ENCODE results near the gene CDC20.
A peak's percentile ranks its signal among the peaks of the same experiment; 100 is the strongest.

CDC20 gene

DNA sequence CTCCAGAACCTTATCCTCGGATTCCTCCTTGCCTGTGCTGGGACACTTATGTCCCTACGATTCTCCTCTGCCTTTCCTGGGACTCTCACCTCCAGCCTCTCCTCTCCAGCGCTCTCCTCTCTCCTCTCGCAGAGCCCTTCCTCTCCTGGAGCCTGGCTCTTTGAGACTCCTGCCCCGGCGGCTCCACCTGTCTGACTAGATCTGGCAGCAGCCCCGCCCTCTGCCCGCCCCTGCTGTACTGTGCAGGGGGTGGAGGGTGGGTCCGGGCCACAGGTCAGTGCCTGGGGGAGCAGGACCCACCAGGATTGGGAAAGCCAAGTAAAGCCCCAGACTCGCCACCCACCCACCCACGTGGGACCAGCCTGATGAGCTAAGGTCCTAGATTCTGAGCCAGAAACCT lies 7.4 kb downstream of the CDC20 start:
- Histone ChIP-seq H2AFZ (ENCODE audit: low read length) (no peak overlapping the region), H3K79me2 (ENCODE audit: insufficient read depth, low read length) (peaks cover 54% of the 10 kb centered on the region), H3K9me3 (ENCODE audit: insufficient read depth, low read depth, low read length) (no peaks in the 10 kb centered on the region), H3K4me3 (ENCODE audit: low read length, poor library complexity, severe bottlenecking) (peak overlapping the region; percentile 95), H3K9me2 (replicated peaks; ENCODE audit: low read depth, low read length) (no peaks in the 10 kb centered on the region), H3F3A (ENCODE audit: low read depth) (0 out of 2 replicates have a peak, but pooled peaks cover 2% of the 10 kb centered on the region), H3K36me3 (ENCODE audit: insufficient read depth, low read length) (peaks cover 34% of the 10 kb centered on the region), H4K20me1 (ENCODE audit: insufficient read depth, low read length, poor library complexity, severe bottlenecking) (peaks cover 27% of the 10 kb centered on the region), H3K9ac (ENCODE audit: low read depth, low read length, poor library complexity, severe bottlenecking) (peak overlapping the region; percentile 92), H3K4me2 (ENCODE audit: low read depth, low read length, poor library complexity, severe bottlenecking) (peak overlapping the region; percentile 83), H3K27me3 (ENCODE audit: insufficient read depth, low read length, poor library complexity, severe bottlenecking) (no peaks in the 10 kb centered on the region), H3K4me1 (ENCODE audit: insufficient read depth, low read length, poor library complexity, severe bottlenecking) (peaks cover 31% of the 10 kb centered on the region)
- TF ChIP-seq, protein P1, sequence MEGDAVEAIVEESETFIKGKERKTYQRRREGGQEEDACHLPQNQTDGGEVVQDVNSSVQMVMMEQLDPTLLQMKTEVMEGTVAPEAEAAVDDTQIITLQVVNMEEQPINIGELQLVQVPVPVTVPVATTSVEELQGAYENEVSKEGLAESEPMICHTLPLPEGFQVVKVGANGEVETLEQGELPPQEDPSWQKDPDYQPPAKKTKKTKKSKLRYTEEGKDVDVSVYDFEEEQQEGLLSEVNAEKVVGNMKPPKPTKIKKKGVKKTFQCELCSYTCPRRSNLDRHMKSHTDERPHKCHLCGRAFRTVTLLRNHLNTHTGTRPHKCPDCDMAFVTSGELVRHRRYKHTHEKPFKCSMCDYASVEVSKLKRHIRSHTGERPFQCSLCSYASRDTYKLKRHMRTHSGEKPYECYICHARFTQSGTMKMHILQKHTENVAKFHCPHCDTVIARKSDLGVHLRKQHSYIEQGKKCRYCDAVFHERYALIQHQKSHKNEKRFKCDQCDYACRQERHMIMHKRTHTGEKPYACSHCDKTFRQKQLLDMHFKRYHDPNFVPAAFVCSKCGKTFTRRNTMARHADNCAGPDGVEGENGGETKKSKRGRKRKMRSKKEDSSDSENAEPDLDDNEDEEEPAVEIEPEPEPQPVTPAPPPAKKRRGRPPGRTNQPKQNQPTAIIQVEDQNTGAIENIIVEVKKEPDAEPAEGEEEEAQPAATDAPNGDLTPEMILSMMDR (conservative IDR thresholded peaks at IDR 0.05; ENCODE audit: low read length), result no peak
- no peak for TF ChIP-seq EZH2phosphoT487 (IDR thresholded peaks at IDR 0.05; ENCODE audit: borderline replicate concordance)

DNA sequence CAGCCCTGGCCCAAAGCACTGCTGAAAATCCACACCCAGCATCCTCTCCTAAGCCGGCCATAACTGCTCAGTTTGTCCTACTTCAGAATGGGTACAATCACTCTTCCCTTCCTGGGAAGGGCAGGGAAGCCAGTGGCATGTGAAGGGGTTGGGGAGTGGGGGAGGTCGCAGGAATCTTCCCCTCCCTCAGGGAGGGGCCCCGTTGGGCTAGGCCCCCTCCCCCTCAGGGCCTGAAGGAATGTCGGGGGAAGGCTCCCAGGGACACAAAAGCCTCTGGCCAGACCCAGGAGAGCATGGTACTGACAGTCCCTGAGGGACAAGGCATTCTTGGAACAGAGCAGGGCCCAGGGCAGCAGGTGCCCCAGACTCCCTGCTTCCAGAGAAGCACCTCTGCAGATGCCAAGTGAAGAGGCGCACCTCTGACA lies 7.8 kb downstream of the CDC20 start:
- TF ChIP-seq, protein P1 (conservative IDR thresholded peaks at IDR 0.05; ENCODE audit: low read length), result no peak
- no peak for TF ChIP-seq EZH2phosphoT487 (IDR thresholded peaks at IDR 0.05; ENCODE audit: borderline replicate concordance)

DNA sequence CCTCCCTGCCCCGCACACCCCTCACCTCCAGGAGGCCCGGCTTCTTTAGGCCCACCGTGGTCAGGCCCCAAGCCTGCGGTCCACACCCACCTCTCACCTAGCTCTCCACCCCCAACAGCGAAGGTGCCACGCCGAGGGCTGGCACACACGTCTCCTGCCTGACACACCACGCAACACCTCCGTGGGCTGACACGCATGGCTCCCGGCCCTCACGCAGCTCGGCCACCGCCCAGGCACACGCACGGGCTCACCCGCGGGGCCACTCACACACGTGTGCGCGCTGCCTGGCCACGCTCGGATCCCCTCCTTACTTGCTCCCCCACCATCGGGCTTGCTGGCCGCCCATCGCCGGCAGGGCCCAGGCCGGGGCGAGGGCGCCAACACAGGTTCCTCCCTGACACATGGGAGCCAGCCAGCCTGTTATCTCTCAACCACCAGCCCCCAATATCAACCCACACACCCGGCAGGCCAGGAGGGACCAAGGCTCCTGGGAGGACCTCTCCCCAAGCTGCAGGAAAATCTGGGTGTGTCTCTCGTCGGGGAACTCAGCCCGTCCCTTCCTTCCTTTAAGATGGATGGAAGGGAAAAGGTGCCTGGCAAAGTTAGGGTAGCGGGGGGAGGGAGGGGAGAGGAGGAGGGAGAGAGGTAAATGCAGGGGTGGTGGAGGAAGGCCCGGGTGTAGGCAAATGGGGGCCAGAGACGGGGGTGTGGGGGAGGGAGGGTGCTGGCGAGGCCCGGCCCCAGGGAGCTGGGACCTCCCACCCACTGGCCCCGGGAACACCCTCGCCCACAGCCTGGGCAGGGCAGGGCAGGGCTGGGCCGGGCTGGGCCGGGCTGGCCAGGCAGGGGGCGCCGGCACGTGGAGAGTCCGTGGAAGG lies 8.5 kb downstream of the CDC20 start:
- no peaks in the 10 kb centered on the region for H3K9me3 ChIP-seq (ENCODE audit: insufficient read depth, low read depth, low read length)
- H2AFZ ChIP-seq (ENCODE audit: low read length), result peak overlapping the region; percentile 79

More for the DNA sequence above, 7.8 kb downstream of the CDC20 start:
- H3F3A ChIP-seq (ENCODE audit: low read depth), result 0 out of 2 replicates have a peak, but pooled peaks cover 2% of the 10 kb centered on the region
- no peaks in the 10 kb centered on the region for H3K9me3 ChIP-seq (ENCODE audit: insufficient read depth, low read depth, low read length)
- H3K36me3 ChIP-seq (ENCODE audit: insufficient read depth, low read length), result peaks cover 30% of the 10 kb centered on the region
- peaks cover 22% of the 10 kb centered on the region for H4K20me1 ChIP-seq (ENCODE audit: insufficient read depth, low read length, poor library complexity, severe bottlenecking)
- peaks cover 50% of the 10 kb centered on the region for H3K79me2 ChIP-seq (ENCODE audit: insufficient read depth, low read length)
- peaks cover 27% of the 10 kb centered on the region for H3K4me1 ChIP-seq (ENCODE audit: insufficient read depth, low read length, poor library complexity, severe bottlenecking)
- no peaks in the 10 kb centered on the region for H3K27me3 ChIP-seq (ENCODE audit: insufficient read depth, low read length, poor library complexity, severe bottlenecking)
- no peak overlapping the region for H2AFZ ChIP-seq (ENCODE audit: low read length)
- peak overlapping the region; percentile 95 for H3K4me3 ChIP-seq (ENCODE audit: low read length, poor library complexity, severe bottlenecking)
- peak overlapping the region; percentile 92 for H3K9ac ChIP-seq (ENCODE audit: low read depth, low read length, poor library complexity, severe bottlenecking)
- H3K4me2 ChIP-seq (ENCODE audit: low read depth, low read length, poor library complexity, severe bottlenecking), result peak overlapping the region; percentile 83
- H3K9me2 ChIP-seq (replicated peaks; ENCODE audit: low read depth, low read length), result no peaks in the 10 kb centered on the region

More for the DNA sequence above, 8.5 kb downstream of the CDC20 start:
- peak overlapping the region; percentile 92 for H3K9ac ChIP-seq (ENCODE audit: low read depth, low read length, poor library complexity, severe bottlenecking)
- peaks cover 23% of the 10 kb centered on the region for H3K4me1 ChIP-seq (ENCODE audit: insufficient read depth, low read length, poor library complexity, severe bottlenecking)
- H3F3A ChIP-seq (ENCODE audit: low read depth), result 0 out of 2 replicates have a peak, but pooled peaks cover 2% of the 10 kb centered on the region
- peaks cover 44% of the 10 kb centered on the region for H3K79me2 ChIP-seq (ENCODE audit: insufficient read depth, low read length)
- peak overlapping the region; percentile 83 for H3K4me2 ChIP-seq (ENCODE audit: low read depth, low read length, poor library complexity, severe bottlenecking)
- TF ChIP-seq, protein P1 (conservative IDR thresholded peaks at IDR 0.05; ENCODE audit: low read length), result no peak
- TF ChIP-seq EZH2phosphoT487 (IDR thresholded peaks at IDR 0.05; ENCODE audit: borderline replicate concordance), result no peak
- H3K27me3 ChIP-seq (ENCODE audit: insufficient read depth, low read length, poor library complexity, severe bottlenecking), result no peaks in the 10 kb centered on the region
- H3K36me3 ChIP-seq (ENCODE audit: insufficient read depth, low read length), result peaks cover 24% of the 10 kb centered on the region; the same call in 1 of the 2 replicates
- H3K4me3 ChIP-seq (ENCODE audit: low read length, poor library complexity, severe bottlenecking), result peak overlapping the region; percentile 95
- no peaks in the 10 kb centered on the region for H3K9me2 ChIP-seq (replicated peaks; ENCODE audit: low read depth, low read length)
- peaks cover 20% of the 10 kb centered on the region for H4K20me1 ChIP-seq (ENCODE audit: insufficient read depth, low read length, poor library complexity, severe bottlenecking)
